ENCODE results near the gene PARD3B. TPM values are rescaled to one million over a fixed set of nuclear protein-coding genes. Genes with fewer than 3 reads are reported as not detected.

Gene PARD3B
- total and polyA plus RNA-seq, 10 of the 15 experiments (the other 5 are each of a cell fraction or from before 2014, with no cell fraction given) = 0.01 to 0.54 (median 0.07) TPM; not detected in 7

DNA sequence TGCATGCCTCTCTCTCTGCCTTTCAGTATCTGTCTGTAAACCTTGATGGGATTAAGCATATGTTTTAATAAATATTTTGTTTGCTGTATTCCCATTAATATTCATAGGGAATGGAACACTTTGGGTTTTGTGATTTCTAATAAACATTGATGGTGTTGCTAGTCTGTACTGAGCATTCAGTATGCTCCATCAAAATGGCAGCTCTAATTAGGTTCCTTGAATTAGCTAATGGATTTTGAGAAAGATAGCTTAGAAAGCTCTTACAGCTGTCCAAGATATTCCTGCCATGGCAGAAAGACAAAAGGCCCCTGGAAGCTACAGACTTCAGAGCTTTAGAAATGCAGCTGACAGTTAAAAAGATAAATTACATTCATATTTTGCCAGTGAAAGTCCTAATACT, 937.8 kb downstream of the PARD3B start:
- Histone ChIP-seq H4K20me1 (ENCODE audit: control insufficient read depth, insufficient read depth) (no peaks in the 10 kb centered on the region), H3K79me2 (ENCODE audit: control insufficient read depth, insufficient read depth, low read length) (no peaks in the 10 kb centered on the region), H3K27ac (ENCODE audit: control insufficient read depth, insufficient read depth) (no peak overlapping the region), H2AFZ (ENCODE audit: control insufficient read depth, low read depth, low read length) (no peak overlapping the region), H3K4me1 (ENCODE audit: control insufficient read depth, insufficient read depth, low read length) (no peaks in the 10 kb centered on the region), H3K9ac (ENCODE audit: control insufficient read depth, insufficient read depth, low read length) (no peak overlapping the region), H3K4me3 (no peak overlapping the region), H3K4me2 (ENCODE audit: control insufficient read depth, insufficient read depth) (no peak overlapping the region), H3K36me3 (ENCODE audit: control insufficient read depth in 2 of 2, insufficient read depth in 2 of 2, low read length in 1 of 2) (no peaks in the 10 kb centered on the region), H3K9me3 (replicated peaks; ENCODE audit: control insufficient read depth, insufficient read depth, low read length) (no peaks in the 10 kb centered on the region), H3K27me3 (replicated peaks in 1 of 2; ENCODE audit: control insufficient read depth in 2 of 2, insufficient read depth in 2 of 2, low read length in 1 of 2) (no peaks in the 10 kb centered on the region; a peak in 1 of 4 replicates)
- in situ Hi-C loops (cut with MboI) = no loop called here
- CTCF ChIA-PET = interaction anchor here (0.7 to 2.1 kb wide), 4 partner anchors 14 to 1075 kb away, joined by 3 to 7 read pairs (median 3); no protein-coding TSS in a partner anchor
- intact Hi-C loops (cut with micrococcal nuclease; ENCODE audit: unreplicated experiment) = no loop called here
- TF ChIP-seq HDAC2 (IDR thresholded peaks at IDR 0.05) (no peak), RFX5 (IDR thresholded peaks at IDR 0.05; ENCODE audit: low read depth, low read length) (no peak), HDAC6 (IDR thresholded peaks at IDR 0.05; ENCODE audit: unreplicated experiment) (no peak), YY1 (IDR thresholded peaks at IDR 0.05; ENCODE audit: low read depth, low read length) (no peak), POLR2A (IDR thresholded peaks at IDR 0.05; ENCODE audit: low read depth, low read length) (no peak), MEF2A (IDR thresholded peaks at IDR 0.05; ENCODE audit: insufficient read depth, low read depth, low read length) (no peak), BMI1 (IDR thresholded peaks at IDR 0.05; ENCODE audit: borderline replicate concordance) (no peak), HDGF (IDR thresholded peaks at IDR 0.05) (no peak), PAX8 (IDR thresholded peaks at IDR 0.05) (no peak), FOXM1 (IDR thresholded peaks at IDR 0.05; ENCODE audit: low read depth, low read length) (no peak), ZNF622 (IDR thresholded peaks at IDR 0.05) (no peak), POU2F2 (IDR thresholded peaks at IDR 0.05; ENCODE audit: borderline replicate concordance, low read depth, low read length) (no peak), CREB1 (IDR thresholded peaks at IDR 0.05; ENCODE audit: low read depth) (no peak), ZZZ3 (IDR thresholded peaks at IDR 0.05; ENCODE audit: control insufficient read depth, insufficient read length, low read depth) (no peak), SUZ12 (IDR thresholded peaks at IDR 0.05; ENCODE audit: unreplicated experiment) (no peak), NR2F1 (conservative IDR thresholded peaks at IDR 0.05) (no peak), JUNB (IDR thresholded peaks at IDR 0.05) (no peak)
- TF ChIP-seq, protein P1, sequence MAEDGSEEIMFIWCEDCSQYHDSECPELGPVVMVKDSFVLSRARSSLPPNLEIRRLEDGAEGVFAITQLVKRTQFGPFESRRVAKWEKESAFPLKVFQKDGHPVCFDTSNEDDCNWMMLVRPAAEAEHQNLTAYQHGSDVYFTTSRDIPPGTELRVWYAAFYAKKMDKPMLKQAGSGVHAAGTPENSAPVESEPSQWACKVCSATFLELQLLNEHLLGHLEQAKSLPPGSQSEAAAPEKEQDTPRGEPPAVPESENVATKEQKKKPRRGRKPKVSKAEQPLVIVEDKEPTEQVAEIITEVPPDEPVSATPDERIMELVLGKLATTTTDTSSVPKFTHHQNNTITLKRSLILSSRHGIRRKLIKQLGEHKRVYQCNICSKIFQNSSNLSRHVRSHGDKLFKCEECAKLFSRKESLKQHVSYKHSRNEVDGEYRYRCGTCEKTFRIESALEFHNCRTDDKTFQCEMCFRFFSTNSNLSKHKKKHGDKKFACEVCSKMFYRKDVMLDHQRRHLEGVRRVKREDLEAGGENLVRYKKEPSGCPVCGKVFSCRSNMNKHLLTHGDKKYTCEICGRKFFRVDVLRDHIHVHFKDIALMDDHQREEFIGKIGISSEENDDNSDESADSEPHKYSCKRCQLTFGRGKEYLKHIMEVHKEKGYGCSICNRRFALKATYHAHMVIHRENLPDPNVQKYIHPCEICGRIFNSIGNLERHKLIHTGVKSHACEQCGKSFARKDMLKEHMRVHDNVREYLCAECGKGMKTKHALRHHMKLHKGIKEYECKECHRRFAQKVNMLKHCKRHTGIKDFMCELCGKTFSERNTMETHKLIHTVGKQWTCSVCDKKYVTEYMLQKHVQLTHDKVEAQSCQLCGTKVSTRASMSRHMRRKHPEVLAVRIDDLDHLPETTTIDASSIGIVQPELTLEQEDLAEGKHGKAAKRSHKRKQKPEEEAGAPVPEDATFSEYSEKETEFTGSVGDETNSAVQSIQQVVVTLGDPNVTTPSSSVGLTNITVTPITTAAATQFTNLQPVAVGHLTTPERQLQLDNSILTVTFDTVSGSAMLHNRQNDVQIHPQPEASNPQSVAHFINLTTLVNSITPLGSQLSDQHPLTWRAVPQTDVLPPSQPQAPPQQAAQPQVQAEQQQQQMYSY (CRISPR knock-in tag; IDR thresholded peaks at IDR 0.05) = no peak
- POLR2A ChIA-PET = no interaction called here
- SMC1A ChIA-PET (ENCODE audit: uncharacterized antibody, unreplicated experiment) = no interaction called here
- BruUV-seq (replicated peaks) = no TSS peak
- ATAC-seq (no peak), DNase-seq (ENCODE audit: low read depth, low spot score) (no peak), FAIRE-seq (no peak)
- RAD21 ChIA-PET (ENCODE audit: unreplicated experiment) = no interaction called here
